Tibial nerve (tissue), 4 donors: Measurements from ENCODE around the gene CHRM4.

Experiments
- CTCF ChIP-seq, 5 experiments: fragments of 200-600 bp in 3 of 5; fragments of 450-650 bp in 2 of 5; sonication (generic) in 3 of 5; IDR thresholded peaks; one replicate each; pipeline ENCODE4 v1.5.1; 2016 to 2019; ENCODE audit warnings: antibody characterized with exemption in 5 of 5, mild to moderate bottlenecking in 3 of 5, moderate library complexity in 2 of 5
- EP300 ChIP-seq, 2 donors: sonication (generic); formaldehyde crosslinking; IDR thresholded peaks; one replicate each; pipeline ENCODE4 v1.6.1; 2017; ENCODE audit warnings: antibody characterized with exemption in 2 of 2, mild to moderate bottlenecking in 1 of 2

GRCh38 chr11:46367244-46367915 lies 24.2 kb downstream of the CHRM4 start:
- peak; percentile 85 to 95 (median 93) for TF ChIP-seq CTCF (IDR thresholded peaks at IDR 0.05)
- no peak for TF ChIP-seq EP300 (IDR thresholded peaks at IDR 0.05)
